ENCODE data around the gene ZNF562.

Gene ZNF562

GRCh38 chr19:9645472-9645871 is 29.4 kb downstream of the ZNF562 start:
- in situ Hi-C loops (cut with MboI; ENCODE audit: low sequenced_read_pairs): no loop called here

GRCh38 chr19:9644472-9644871 is 30.4 kb downstream of the ZNF562 start:
- in situ Hi-C loops (cut with MboI; ENCODE audit: low sequenced_read_pairs): no loop called here

- in situ Hi-C loops (cut with MboI; ENCODE audit: low sequenced_read_pairs): no loop called here
Measured at GRCh38 chr19:9641810-9642209, 33.1 kb downstream of the ZNF562 start.

GRCh38 chr19:9640956-9641355 is 33.9 kb downstream of the ZNF562 start:
- in situ Hi-C loops (cut with MboI; ENCODE audit: low sequenced_read_pairs): no loop called here

- in situ Hi-C loops (cut with MboI; ENCODE audit: low sequenced_read_pairs): no loop called here
Measured at GRCh38 chr19:9636018-9636417, 38.9 kb downstream of the ZNF562 start.

- in situ Hi-C loops (cut with MboI; ENCODE audit: low sequenced_read_pairs): loop anchor here (10.0 kb wide), 1 partner anchor 167 kb away; no protein-coding TSS in a partner anchor
Measured at GRCh38 chr19:9627856-9628255, 47.0 kb downstream of the ZNF562 start.

GRCh38 chr19:9622531-9622930 is 52.4 kb downstream of the ZNF562 start:
- in situ Hi-C loops (cut with MboI; ENCODE audit: low sequenced_read_pairs): loop anchor here (10.0 kb wide), 1 partner anchor 172 kb away; no protein-coding TSS in a partner anchor

- in situ Hi-C loops (cut with MboI; ENCODE audit: low sequenced_read_pairs): loop anchor here (10.0 kb wide), 1 partner anchor 173 kb away; no protein-coding TSS in a partner anchor
Measured at GRCh38 chr19:9621156-9622037, 53.5 kb downstream of the ZNF562 start, which contains the start of gene ZNF561. Gene ZNF561, minus strand, starts transcription at chr19:9621232. Its CDS starts 1,776 bp downstream, at chr19:9619456.

- in situ Hi-C loops (cut with MboI; ENCODE audit: low sequenced_read_pairs): loop anchor here (10.0 kb wide), 1 partner anchor 174 kb away; no protein-coding TSS in a partner anchor
Measured at GRCh38 chr19:9620842-9621155, 54.1 kb downstream of the ZNF562 start.

GRCh38 chr19:9615844-9616243 is 59.1 kb downstream of the ZNF562 start:
- in situ Hi-C loops (cut with MboI; ENCODE audit: low sequenced_read_pairs): no loop called here

- in situ Hi-C loops (cut with MboI; ENCODE audit: low sequenced_read_pairs): no loop called here
Measured at GRCh38 chr19:9610484-9611113, 64.3 kb downstream of the ZNF562 start.

GRCh38 chr19:9608912-9609311 is 66.0 kb downstream of the ZNF562 start:
- in situ Hi-C loops (cut with MboI; ENCODE audit: low sequenced_read_pairs): no loop called here

- in situ Hi-C loops (cut with MboI; ENCODE audit: low sequenced_read_pairs): no loop called here
Measured at GRCh38 chr19:9597027-9597426, 77.9 kb downstream of the ZNF562 start.

All from HL-60/S4 treated with retinoic acid at 250 ng/mL for 4 days and 3 days (cell line).